Neural progenitor cell (in vitro differentiated cells): ENCODE data around the gene TBX20.

Experiments used
- EZH2 ChIP-seq: fragments of 200-600 bp; sonication (generic); IDR thresholded peaks from 2 replicates; pipeline ENCODE4 v1.6.1; 2017; ENCODE audit warnings: antibody characterized with exemption, mild to moderate bottlenecking, moderate library complexity
- EZH2phosphoT487 ChIP-seq: fragments of 200-600 bp; sonication (generic); IDR thresholded peaks from 2 replicates; pipeline ENCODE4 v1.6.1; 2017; ENCODE audit warnings: antibody characterized with exemption
- TF ChIP-seq, protein P1 (sequence below): fragments of 200-600 bp; sonication (generic); IDR thresholded peaks from 2 replicates; pipeline ENCODE4 v1.5.1; 2017; ENCODE audit warnings: antibody characterized with exemption, mild to moderate bottlenecking

DNA sequence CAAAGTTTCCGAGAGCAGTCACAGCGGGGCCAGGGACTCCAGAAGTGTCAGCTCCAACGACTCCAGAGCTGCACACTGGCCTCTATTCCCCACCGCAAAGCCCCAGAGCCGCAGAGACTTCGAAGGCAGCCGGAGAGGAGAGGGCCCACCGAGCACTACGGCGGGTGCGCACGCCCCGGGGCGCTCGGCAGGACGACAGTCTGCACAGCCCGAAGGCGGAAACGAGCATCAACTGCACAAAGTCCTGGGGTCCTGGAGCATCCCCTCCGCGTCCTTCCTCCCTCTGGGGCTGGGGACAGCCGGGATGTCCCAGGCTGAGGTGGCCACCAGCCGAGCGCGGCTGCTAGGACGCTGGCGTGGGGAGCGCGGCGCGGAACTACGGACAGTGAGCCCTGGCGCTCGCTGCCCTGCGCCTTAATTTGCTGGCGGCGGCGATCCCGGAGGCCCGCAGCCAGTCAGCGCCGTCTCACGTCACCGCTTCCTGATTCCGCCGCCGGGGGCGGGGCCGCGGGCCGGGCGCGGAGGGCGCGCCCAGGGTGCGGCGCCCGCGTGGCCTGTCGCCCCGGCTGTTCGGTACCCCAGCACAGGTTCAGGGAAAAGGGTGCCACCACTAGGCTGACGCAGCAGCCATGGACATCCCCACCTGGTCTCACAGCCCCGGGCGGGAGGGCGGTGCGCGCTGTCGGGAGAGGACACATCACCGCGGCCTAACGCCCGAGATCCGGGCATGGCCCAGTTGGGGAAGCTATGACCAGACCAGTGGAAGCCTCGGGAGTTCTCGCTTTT is at the start of gene TBX20:
- TF ChIP-seq, protein P1, sequence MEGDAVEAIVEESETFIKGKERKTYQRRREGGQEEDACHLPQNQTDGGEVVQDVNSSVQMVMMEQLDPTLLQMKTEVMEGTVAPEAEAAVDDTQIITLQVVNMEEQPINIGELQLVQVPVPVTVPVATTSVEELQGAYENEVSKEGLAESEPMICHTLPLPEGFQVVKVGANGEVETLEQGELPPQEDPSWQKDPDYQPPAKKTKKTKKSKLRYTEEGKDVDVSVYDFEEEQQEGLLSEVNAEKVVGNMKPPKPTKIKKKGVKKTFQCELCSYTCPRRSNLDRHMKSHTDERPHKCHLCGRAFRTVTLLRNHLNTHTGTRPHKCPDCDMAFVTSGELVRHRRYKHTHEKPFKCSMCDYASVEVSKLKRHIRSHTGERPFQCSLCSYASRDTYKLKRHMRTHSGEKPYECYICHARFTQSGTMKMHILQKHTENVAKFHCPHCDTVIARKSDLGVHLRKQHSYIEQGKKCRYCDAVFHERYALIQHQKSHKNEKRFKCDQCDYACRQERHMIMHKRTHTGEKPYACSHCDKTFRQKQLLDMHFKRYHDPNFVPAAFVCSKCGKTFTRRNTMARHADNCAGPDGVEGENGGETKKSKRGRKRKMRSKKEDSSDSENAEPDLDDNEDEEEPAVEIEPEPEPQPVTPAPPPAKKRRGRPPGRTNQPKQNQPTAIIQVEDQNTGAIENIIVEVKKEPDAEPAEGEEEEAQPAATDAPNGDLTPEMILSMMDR = no peak
- TF ChIP-seq EZH2phosphoT487 (peak; percentile 68), EZH2 (peak; percentile 90)
